ENCODE measurements around the gene PCSK6.
"Not testable (repeated sequence)": the region's sequence is repeated elsewhere in the genome, so short reads cannot be mapped to it uniquely, and the experiment has no call there.

Gene PCSK6

DNA sequence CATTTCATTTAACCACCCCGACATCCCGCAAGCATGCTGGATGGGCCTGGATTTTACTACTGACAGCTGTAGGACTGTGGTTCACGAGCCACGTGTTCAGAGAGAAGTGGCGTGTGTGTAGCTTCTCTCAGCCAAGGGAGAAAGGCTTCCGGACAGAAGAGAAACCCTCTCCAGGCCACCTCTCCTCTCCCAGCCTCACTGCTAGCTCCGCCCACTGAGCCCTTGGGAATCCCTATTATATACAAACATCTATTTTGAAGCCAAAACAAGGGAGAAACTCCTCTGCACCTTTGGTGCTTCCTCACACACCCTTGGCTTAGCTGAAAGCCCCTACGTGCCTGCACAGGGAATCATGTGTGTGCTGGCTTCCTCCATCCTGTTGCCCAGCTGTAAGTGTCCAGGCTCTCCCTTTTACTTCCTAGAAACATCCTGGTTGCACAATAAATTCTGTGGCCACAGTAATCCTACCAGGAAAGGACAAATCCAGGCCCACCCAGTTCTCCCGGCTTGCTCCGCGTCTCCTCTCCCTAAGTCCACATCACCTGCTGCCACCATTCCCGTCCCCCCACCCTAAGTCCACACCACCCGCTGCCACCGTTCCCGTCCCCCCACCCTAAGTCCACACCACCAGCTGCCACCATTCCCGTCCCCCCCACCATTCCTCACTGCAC is 30.5 kb downstream of the PCSK6 start:
- no peaks in the 10 kb centered on the region for H3K36me3 ChIP-seq (ENCODE audit: control insufficient read depth, insufficient read depth, low read length)
- no peak overlapping the region for H3K4me3 ChIP-seq (ENCODE audit: low read length)
- H3K4me1 ChIP-seq (ENCODE audit: control insufficient read depth, insufficient read depth, low read length): no peaks in the 10 kb centered on the region
- WGBS (ENCODE audit: insufficient coverage, insufficient read length): no CpG with 5 or more reads among the region's 16 CpGs
- no peaks in the 10 kb centered on the region for H3K27me3 ChIP-seq (ENCODE audit: control insufficient read depth, insufficient read depth, low read length)
- no peak overlapping the region for H3K27ac ChIP-seq (ENCODE audit: low read length)
- no peaks in the 10 kb centered on the region for H3K9me3 ChIP-seq (ENCODE audit: control insufficient read depth, insufficient read depth, low read length)
- DNase-seq (ENCODE audit: low read depth, low spot score): no peak

DNA sequence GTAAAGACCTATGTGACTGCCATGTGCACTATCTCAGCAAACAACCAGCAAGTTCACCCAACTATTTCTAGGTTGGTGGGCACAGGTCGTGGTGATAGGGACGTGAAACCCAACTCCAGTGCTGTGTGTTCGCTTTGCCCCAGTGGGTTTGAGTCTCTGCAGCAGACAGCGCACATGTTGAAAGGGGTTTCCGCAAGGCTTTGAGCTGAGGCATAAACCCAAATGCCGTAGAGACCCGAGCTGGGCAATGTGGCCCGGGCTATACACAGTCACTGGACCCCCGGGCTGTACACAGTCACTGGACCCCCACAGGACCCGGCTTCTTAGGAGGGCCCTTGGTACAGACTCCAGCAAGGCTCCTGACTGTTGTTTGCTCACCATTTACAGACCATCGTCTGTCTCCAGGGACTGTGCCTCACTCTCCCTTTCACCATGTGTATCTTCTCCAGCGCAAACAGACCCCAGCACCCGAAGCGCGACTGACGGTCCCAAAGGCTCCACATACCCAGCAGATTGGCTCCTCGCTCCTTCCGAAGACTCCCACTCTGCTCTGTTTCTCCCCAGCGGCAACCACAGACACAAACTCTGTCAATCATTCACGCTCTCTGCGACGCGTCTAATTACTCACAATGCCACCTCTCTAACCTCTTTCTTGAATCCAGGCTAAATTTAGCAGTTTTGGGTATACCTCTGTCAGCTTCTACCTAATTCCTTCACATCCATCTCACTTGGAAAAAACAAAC is 31.2 kb downstream of the PCSK6 start:
- H3K9me3 ChIP-seq (ENCODE audit: control insufficient read depth, insufficient read depth, low read length): no peaks in the 10 kb centered on the region
- H3K36me3 ChIP-seq (ENCODE audit: control insufficient read depth, insufficient read depth, low read length): no peaks in the 10 kb centered on the region
- H3K27me3 ChIP-seq (ENCODE audit: control insufficient read depth, insufficient read depth, low read length): no peaks in the 10 kb centered on the region
- H3K4me1 ChIP-seq (ENCODE audit: control insufficient read depth, insufficient read depth, low read length): no peaks in the 10 kb centered on the region
- no CpG with 5 or more reads among the region's 23 CpGs for WGBS (ENCODE audit: insufficient coverage, insufficient read length)
- no peak overlapping the region for H3K27ac ChIP-seq (ENCODE audit: low read length)
- H3K4me3 ChIP-seq (ENCODE audit: low read length): no peak overlapping the region
- no peak for DNase-seq (ENCODE audit: low read depth, low spot score)

- WGBS (ENCODE audit: insufficient coverage, insufficient read length): no CpG with 5 or more reads among the region's 9 CpGs
- Histone ChIP-seq H3K9me3 (ENCODE audit: control insufficient read depth, insufficient read depth, low read length) (no peaks in the 10 kb centered on the region), H3K27me3 (ENCODE audit: control insufficient read depth, insufficient read depth, low read length) (no peaks in the 10 kb centered on the region), H3K36me3 (ENCODE audit: control insufficient read depth, insufficient read depth, low read length) (no peaks in the 10 kb centered on the region), H3K4me1 (ENCODE audit: control insufficient read depth, insufficient read depth, low read length) (no peaks in the 10 kb centered on the region), H3K4me3 (ENCODE audit: low read length) (no peak overlapping the region), H3K27ac (ENCODE audit: low read length) (no peak overlapping the region)
- DNase-seq (ENCODE audit: low read depth, low spot score): no peak
Observed at GRCh38 chr15:101457696-101458095, 31.8 kb downstream of the PCSK6 start.

GRCh38 chr15:101456057-101456739 is 33.3 kb downstream of the PCSK6 start:
- no CpG with 5 or more reads among the region's 14 CpGs for WGBS (ENCODE audit: insufficient coverage, insufficient read length)
- Histone ChIP-seq H3K9me3 (ENCODE audit: control insufficient read depth, insufficient read depth, low read length) (no peaks in the 10 kb centered on the region), H3K27me3 (ENCODE audit: control insufficient read depth, insufficient read depth, low read length) (no peaks in the 10 kb centered on the region), H3K4me1 (ENCODE audit: control insufficient read depth, insufficient read depth, low read length) (no peaks in the 10 kb centered on the region), H3K4me3 (ENCODE audit: low read length) (no peak overlapping the region), H3K27ac (ENCODE audit: low read length) (no peak overlapping the region), H3K36me3 (ENCODE audit: control insufficient read depth, insufficient read depth, low read length) (no peaks in the 10 kb centered on the region)
- no peak for DNase-seq (ENCODE audit: low read depth, low spot score)

- Histone ChIP-seq H3K4me3 (ENCODE audit: low read length) (no peak overlapping the region), H3K36me3 (ENCODE audit: control insufficient read depth, insufficient read depth, low read length) (no peaks in the 10 kb centered on the region), H3K27ac (ENCODE audit: low read length) (no peak overlapping the region), H3K9me3 (ENCODE audit: control insufficient read depth, insufficient read depth, low read length) (no peaks in the 10 kb centered on the region), H3K4me1 (ENCODE audit: control insufficient read depth, insufficient read depth, low read length) (no peaks in the 10 kb centered on the region), H3K27me3 (ENCODE audit: control insufficient read depth, insufficient read depth, low read length) (no peaks in the 10 kb centered on the region)
- WGBS (ENCODE audit: insufficient coverage, insufficient read length): no CpG with 5 or more reads among the region's 11 CpGs
- no peak for DNase-seq (ENCODE audit: low read depth, low spot score)
Observed at GRCh38 chr15:101455291-101456025, 34.0 kb downstream of the PCSK6 start.

DNA sequence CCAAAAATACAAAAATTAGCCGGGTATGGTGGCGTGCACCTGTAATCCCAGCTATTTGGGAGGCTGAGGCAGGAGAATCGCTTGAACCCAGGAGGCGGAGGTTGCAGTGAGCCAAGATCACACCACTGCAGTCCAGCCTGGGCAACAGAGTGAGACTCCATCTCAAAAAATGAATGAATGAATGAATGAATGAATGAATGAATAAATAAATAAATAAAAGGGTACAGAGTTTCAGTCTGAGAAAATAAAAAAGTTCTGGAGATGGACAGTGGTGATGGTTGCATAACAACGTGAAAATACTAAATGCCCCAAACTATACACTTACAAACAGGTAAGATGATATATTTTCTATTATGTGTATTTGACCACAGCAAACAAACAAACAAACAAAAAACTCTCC is 34.7 kb downstream of the PCSK6 start:
- not testable (repeated sequence) for H3K4me1 ChIP-seq (ENCODE audit: control insufficient read depth, insufficient read depth, low read length); H3K9me3 ChIP-seq (ENCODE audit: control insufficient read depth, insufficient read depth, low read length); DNase-seq (ENCODE audit: low read depth, low spot score); H3K27ac ChIP-seq (ENCODE audit: low read length); H3K36me3 ChIP-seq (ENCODE audit: control insufficient read depth, insufficient read depth, low read length); H3K27me3 ChIP-seq (ENCODE audit: control insufficient read depth, insufficient read depth, low read length); H3K4me3 ChIP-seq (ENCODE audit: low read length)
- WGBS (ENCODE audit: insufficient coverage, insufficient read length): no CpG with 5 or more reads among the region's 5 CpGs

DNA sequence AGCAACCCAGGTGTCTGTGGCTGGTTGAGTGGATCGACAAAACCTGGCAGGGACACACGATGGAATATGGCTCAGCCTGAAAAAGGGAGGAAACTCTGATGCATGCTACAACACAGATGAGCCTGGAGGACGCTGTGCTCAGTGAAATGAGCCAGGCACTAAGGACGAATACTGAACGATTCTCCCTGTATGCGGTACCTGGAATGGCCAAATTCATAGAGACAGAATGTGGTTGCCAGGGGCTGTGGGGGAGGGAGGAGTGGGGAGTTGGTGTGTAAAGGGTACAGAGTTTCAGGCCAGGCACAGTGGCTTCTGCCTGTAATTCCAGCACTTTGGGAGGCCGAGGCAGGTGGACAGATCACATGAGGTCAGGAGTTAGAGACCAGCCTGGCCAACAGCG is 35.1 kb downstream of the PCSK6 start:
- Histone ChIP-seq H3K4me1 (ENCODE audit: control insufficient read depth, insufficient read depth, low read length) (no peaks in the 10 kb centered on the region), H3K27me3 (ENCODE audit: control insufficient read depth, insufficient read depth, low read length) (no peaks in the 10 kb centered on the region), H3K27ac (ENCODE audit: low read length) (no peak overlapping the region), H3K4me3 (ENCODE audit: low read length) (no peak overlapping the region), H3K36me3 (ENCODE audit: control insufficient read depth, insufficient read depth, low read length) (no peaks in the 10 kb centered on the region), H3K9me3 (ENCODE audit: control insufficient read depth, insufficient read depth, low read length) (no peaks in the 10 kb centered on the region)
- DNase-seq (ENCODE audit: low read depth, low spot score): no peak
- no CpG with 5 or more reads among the region's 8 CpGs for WGBS (ENCODE audit: insufficient coverage, insufficient read length)

DNA sequence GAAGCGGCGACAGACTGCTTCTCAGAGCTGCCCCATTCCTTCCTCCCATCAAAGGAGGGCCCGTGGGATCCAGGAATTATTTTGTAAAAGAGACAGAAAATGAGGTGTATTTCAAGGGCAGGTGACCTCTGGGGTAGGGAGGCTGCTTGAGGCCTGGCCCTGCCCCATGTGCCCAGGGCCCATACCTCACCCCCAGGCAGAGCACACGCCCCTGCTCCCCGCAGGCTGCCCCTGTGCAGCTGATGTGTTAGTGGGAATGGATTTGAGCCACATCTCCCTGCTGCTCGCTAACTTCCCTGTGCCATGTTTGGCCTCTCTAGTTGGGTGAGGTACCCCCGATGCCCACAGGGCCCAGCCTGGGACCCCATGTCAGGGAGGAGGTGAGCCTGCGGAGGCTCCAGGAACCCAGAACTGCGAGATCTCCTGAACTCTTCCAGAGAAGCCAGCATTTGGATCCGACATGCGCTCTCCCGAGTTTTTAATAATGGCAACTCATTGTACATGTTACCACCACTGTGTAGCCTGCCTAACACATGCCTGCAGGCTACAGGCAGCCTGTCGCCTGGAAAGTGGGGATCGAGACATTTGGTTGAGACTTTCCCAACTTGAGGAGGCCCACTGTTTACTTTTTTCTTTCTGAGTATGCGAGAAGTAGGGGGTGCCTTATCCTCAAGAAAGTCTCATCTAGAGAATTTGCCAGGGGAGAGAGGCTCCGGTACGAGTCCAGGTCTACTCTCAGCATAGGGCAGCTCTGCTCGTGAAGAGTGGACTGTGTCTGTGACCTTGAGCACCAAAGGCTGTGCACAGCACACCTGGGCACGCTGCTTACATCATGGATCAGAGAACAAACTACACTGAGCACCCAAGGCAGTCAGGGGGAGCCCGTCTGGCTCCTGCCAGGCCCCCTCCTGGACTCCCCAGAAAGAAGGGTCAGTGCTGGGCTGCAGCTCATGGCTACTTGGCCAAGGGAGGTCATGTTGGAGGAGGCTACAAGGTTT is 36.1 kb downstream of the PCSK6 start:
- DNase-seq (ENCODE audit: low read depth, low spot score): no peak
- Histone ChIP-seq H3K27me3 (ENCODE audit: control insufficient read depth, insufficient read depth, low read length) (no peaks in the 10 kb centered on the region), H3K9me3 (ENCODE audit: control insufficient read depth, insufficient read depth, low read length) (no peaks in the 10 kb centered on the region), H3K4me3 (ENCODE audit: low read length) (no peak overlapping the region), H3K36me3 (ENCODE audit: control insufficient read depth, insufficient read depth, low read length) (no peaks in the 10 kb centered on the region), H3K27ac (ENCODE audit: low read length) (no peak overlapping the region), H3K4me1 (ENCODE audit: control insufficient read depth, insufficient read depth, low read length) (no peaks in the 10 kb centered on the region)
- WGBS (ENCODE audit: insufficient coverage, insufficient read length): no CpG with 5 or more reads among the region's 20 CpGs

DNA sequence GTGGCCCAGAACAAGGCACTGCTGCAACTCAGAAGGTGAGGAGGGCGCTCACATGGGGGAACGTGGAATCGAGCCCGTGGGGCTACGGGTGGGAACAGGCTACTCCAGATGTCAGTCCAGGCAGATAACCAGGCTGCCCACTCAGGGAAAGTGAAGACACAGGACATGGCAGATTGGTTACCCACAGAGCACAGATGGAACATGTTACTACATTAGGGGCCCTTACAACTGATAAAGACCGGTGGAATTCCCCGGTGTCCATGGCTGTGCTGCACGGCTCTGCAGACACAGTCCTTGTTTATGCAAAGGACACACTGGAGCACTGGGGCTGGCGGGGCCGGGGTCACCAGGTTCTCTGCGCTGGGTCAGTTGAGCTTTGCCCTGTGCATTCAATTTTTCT is 36.9 kb downstream of the PCSK6 start:
- H3K4me3 ChIP-seq (ENCODE audit: low read length): no peak overlapping the region
- no peaks in the 10 kb centered on the region for H3K4me1 ChIP-seq (ENCODE audit: control insufficient read depth, insufficient read depth, low read length)
- no peaks in the 10 kb centered on the region for H3K36me3 ChIP-seq (ENCODE audit: control insufficient read depth, insufficient read depth, low read length)
- no peak for DNase-seq (ENCODE audit: low read depth, low spot score)
- no peak overlapping the region for H3K27ac ChIP-seq (ENCODE audit: low read length)
- no peaks in the 10 kb centered on the region for H3K27me3 ChIP-seq (ENCODE audit: control insufficient read depth, insufficient read depth, low read length)
- WGBS (ENCODE audit: insufficient coverage, insufficient read length): no CpG with 5 or more reads among the region's 11 CpGs
- no peaks in the 10 kb centered on the region for H3K9me3 ChIP-seq (ENCODE audit: control insufficient read depth, insufficient read depth, low read length)

Measured in iPS DF 6.9 (cell line).